A673 (cell line): ENCODE data around the gene ABCC10. TPM values are rescaled to one million over a fixed set of nuclear protein-coding genes. Genes with fewer than 3 reads are reported as not detected.

ENCODE experiments used
- BruUV-seq: library from RNA; stranded (reverse); fragments of 400-500 nt; replicated peaks from 2 replicates; lab custom pipeline; 2021; lab: Mats Ljungman, UMichigan
- CTCF ChIA-PET: fragments of 300-600 bp; sonication (Branson Sonifier 250); formaldehyde crosslinking; loops from one replicate; lab custom pipeline; 2022; ENCODE audit warnings: antibody characterized with exemption; lab: Charles Lee
- POLR2A ChIA-PET: fragments of 300-600 bp; sonication (Branson Sonifier 250); formaldehyde crosslinking; loops from one replicate; lab custom pipeline; 2022; ENCODE audit warnings: antibody characterized with exemption; ENCODE audit not compliant: low non-redundant PET; lab: Charles Lee
- DNase-seq: peaks from one replicate; pipeline ENCODE4 v3.0.0-alpha.2; 2015; ENCODE audit warnings: low spot score
- H3K27ac ChIP-seq: fragments of 200-600 bp; sonication (generic); 2 replicates; pipeline ENCODE4 v1.5.1; 2016; ENCODE audit warnings: mixed run types, low read depth, mild to moderate bottlenecking, mixed read lengths, antibody characterized with exemption, low read length; ENCODE audit not compliant: poor library complexity, severe bottlenecking
- H3K27me3 ChIP-seq: fragments of 200-600 bp; sonication (generic); replicated peaks from 2 replicates; pipeline ENCODE4 v1.6.1; 2017; ENCODE audit warnings: mixed run types, low read depth, mild to moderate bottlenecking, mixed read lengths, antibody characterized with exemption, low read length; ENCODE audit not compliant: insufficient read depth, poor library complexity
- H3K36me3 ChIP-seq: fragments of 200-600 bp; sonication (generic); 2 replicates; pipeline ENCODE4 v1.6.1; 2016; ENCODE audit warnings: mixed run types, mild to moderate bottlenecking, mixed read lengths, antibody characterized with exemption, low read length; ENCODE audit not compliant: insufficient read depth, poor library complexity, severe bottlenecking
- H3K4me1 ChIP-seq: fragments of 200-600 bp; sonication (generic); 2 replicates; pipeline ENCODE4 v1.6.1; 2017; ENCODE audit warnings: mixed run types, mild to moderate bottlenecking, mixed read lengths, antibody characterized with exemption, low read length; ENCODE audit not compliant: insufficient read depth, poor library complexity, severe bottlenecking
- H3K4me3 ChIP-seq: fragments of 200-600 bp; sonication (generic); 2 replicates; pipeline ENCODE4 v1.5.1; 2016; ENCODE audit warnings: low read depth, mixed run types, mild to moderate bottlenecking, mixed read lengths, low read length; ENCODE audit not compliant: poor library complexity, severe bottlenecking
- H3K9me3 ChIP-seq: fragments of 200-600 bp; sonication (generic); 2 replicates; pipeline ENCODE4 v1.6.1; 2016; ENCODE audit warnings: mixed run types, low read depth, mild to moderate bottlenecking, mixed read lengths, antibody characterized with exemption, low read length; ENCODE audit not compliant: poor library complexity, severe bottlenecking
- EZH2 ChIP-seq: fragments of 200-600 bp; sonication (generic); IDR thresholded peaks from 2 replicates; pipeline ENCODE4 v1.6.1; 2017; ENCODE audit warnings: borderline replicate concordance, low read depth, mild to moderate bottlenecking, mixed read lengths, antibody characterized with exemption, low read length; ENCODE audit not compliant: poor library complexity, severe bottlenecking
- intact Hi-C: fragments of 100-400 bp; cut with micrococcal nuclease; formaldehyde crosslinking; loops from one replicate; pipeline ENCODE4 v1.10.0; 2022; ENCODE audit not compliant: unreplicated experiment
- total RNA-seq: library from RNA; stranded (reverse); gene quantifications from 2 replicates; pipeline ENCODE4 v1.2.3, GENCODE V29; 2021
- TF ChIP-seq, protein P1 (sequence below): fragments of 300-800, 200-600 bp; sonication (generic); conservative IDR thresholded peaks from 2 replicates; pipeline ENCODE4 v1.5.1; 2017; ENCODE audit warnings: low read depth, mild to moderate bottlenecking, antibody characterized with exemption, low read length, moderate library complexity, mixed read lengths

ABCC10 gene
- total RNA-seq, 1 experiment from 2014 or later: 46.4 TPM

DNA sequence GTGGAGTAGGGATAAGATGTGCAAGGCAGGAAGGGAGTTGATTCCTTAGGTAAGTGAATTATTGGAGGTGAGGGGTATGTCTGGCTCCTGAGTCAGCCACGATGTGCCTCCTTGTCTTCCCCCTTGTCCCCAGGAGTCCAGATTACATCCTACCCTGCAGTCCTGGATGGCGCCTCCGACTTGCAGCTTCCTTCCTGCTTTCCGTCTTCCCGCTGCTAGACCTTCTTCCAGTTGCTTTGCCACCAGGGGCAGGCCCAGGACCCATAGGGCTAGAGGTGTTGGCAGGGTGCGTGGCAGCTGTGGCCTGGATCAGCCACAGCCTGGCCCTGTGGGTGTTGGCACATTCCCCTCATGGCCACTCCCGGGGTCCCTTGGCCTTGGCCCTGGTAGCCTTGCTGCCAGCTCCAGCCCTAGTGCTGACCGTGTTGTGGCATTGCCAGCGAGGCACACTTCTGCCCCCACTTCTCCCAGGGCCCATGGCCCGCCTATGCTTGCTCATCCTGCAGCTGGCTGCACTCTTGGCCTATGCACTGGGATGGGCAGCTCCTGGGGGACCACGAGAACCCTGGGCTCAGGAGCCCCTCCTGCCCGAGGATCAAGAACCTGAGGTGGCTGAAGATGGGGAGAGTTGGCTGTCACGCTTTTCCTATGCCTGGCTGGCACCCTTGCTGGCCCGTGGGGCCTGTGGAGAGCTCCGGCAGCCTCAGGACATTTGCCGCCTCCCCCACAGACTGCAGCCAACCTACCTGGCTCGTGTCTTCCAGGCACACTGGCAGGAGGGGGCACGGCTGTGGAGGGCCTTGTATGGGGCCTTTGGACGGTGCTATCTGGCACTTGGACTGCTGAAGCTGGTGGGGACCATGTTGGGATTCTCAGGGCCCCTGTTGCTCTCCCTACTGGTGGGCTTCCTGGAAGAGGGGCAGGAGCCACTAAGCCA is 4.9 kb downstream of the ABCC10 start:
- Histone ChIP-seq H3K4me3 (no peak overlapping the region), H3K27ac (no peak overlapping the region), H3K9me3 (no peaks in the 10 kb centered on the region), H3K36me3 (peaks cover 6% of the 10 kb centered on the region), H3K4me1 (peaks cover 5% of the 10 kb centered on the region), H3K27me3 (no peaks in the 10 kb centered on the region)
- DNase-seq: no peak
- CTCF ChIA-PET: no interaction called here
- BruUV-seq: no TSS peak
- TF ChIP-seq EZH2: no peak
- TF ChIP-seq, protein P1, sequence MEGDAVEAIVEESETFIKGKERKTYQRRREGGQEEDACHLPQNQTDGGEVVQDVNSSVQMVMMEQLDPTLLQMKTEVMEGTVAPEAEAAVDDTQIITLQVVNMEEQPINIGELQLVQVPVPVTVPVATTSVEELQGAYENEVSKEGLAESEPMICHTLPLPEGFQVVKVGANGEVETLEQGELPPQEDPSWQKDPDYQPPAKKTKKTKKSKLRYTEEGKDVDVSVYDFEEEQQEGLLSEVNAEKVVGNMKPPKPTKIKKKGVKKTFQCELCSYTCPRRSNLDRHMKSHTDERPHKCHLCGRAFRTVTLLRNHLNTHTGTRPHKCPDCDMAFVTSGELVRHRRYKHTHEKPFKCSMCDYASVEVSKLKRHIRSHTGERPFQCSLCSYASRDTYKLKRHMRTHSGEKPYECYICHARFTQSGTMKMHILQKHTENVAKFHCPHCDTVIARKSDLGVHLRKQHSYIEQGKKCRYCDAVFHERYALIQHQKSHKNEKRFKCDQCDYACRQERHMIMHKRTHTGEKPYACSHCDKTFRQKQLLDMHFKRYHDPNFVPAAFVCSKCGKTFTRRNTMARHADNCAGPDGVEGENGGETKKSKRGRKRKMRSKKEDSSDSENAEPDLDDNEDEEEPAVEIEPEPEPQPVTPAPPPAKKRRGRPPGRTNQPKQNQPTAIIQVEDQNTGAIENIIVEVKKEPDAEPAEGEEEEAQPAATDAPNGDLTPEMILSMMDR: no peak
- POLR2A ChIA-PET: no interaction called here
- intact Hi-C loops: no loop called here

DNA sequence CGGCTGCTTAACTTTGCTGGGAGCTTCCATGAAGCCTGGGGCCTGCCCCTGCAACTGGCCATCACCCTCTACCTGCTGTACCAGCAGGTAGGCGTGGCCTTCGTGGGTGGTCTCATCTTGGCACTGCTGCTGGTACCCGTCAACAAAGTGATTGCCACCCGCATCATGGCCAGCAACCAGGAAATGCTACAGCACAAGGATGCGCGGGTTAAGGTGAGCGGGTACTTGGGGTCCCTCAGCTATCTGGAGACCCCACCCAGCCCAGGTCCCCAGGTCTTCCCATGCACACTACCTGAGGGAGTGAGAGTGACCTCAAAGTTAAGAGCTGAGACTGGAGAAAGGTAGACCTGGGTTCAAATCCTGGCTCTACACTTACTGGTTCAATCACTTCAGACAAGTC is 5.8 kb downstream of the ABCC10 start:
- no peak overlapping the region for H3K4me3 ChIP-seq
- no peak overlapping the region for H3K27ac ChIP-seq
- H3K27me3 ChIP-seq: no peaks in the 10 kb centered on the region
- ChIA-PET POLR2A (interaction anchor here (0.6 kb wide), 1 partner anchor 47 kb away, joined by 3 read pairs; no protein-coding TSS in a partner anchor), CTCF (no interaction called here)
- no peak for TF ChIP-seq EZH2
- TF ChIP-seq, protein P1: no peak
- no peaks in the 10 kb centered on the region for H3K9me3 ChIP-seq
- H3K36me3 ChIP-seq: peaks cover 6% of the 10 kb centered on the region
- no TSS peak for BruUV-seq
- no peak for DNase-seq
- peaks cover 5% of the 10 kb centered on the region for H3K4me1 ChIP-seq
- intact Hi-C loops: no loop called here

DNA sequence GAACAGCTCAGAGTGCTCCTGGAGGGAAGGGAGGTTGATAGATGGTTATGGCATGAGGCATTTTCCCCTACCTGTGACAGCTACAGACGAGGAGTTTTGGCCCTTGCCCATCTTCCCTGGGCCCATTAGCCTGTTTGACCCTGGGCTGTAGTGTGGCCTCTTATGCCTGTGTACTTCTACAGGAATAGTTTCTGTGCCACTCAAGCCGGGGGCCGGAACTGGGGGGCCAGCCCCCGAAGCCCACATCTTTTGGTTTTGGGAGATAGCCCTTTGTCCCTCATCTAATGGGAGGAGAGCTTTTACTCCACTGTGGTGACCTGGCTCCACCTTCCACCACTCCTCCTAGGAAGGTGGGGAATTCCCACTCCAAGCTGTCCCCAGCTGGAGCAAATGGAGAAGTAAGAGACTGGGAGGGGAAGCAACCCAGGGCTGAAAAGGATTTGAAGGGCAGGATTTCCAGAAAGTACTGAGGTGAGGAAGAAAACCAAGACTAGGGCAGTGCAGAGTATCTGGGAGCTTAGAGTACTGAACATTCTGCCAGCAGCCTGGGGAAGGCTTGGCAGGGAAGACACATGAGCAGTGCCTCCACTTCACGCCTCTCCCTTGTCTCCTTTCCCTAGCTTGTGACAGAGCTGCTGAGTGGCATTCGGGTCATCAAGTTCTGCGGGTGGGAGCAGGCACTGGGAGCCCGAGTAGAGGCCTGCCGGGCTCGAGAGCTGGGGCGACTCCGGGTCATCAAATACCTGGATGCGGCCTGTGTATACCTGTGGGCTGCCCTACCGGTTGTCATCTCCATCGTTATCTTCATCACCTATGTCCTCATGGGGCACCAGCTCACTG is 6.9 kb downstream of the ABCC10 start:
- no peak for DNase-seq
- H3K27me3 ChIP-seq: no peaks in the 10 kb centered on the region
- H3K4me3 ChIP-seq: no peak overlapping the region
- intact Hi-C loops: no loop called here
- POLR2A ChIA-PET: interaction anchor here (0.6 kb wide), 1 partner anchor 850 kb away, joined by 4 read pairs; no protein-coding TSS in a partner anchor
- no peak overlapping the region for H3K27ac ChIP-seq
- no peaks in the 10 kb centered on the region for H3K4me1 ChIP-seq
- H3K9me3 ChIP-seq: no peaks in the 10 kb centered on the region
- H3K36me3 ChIP-seq: peaks cover 6% of the 10 kb centered on the region
- CTCF ChIA-PET: interaction anchor here (1.0 kb wide), 1 partner anchor 291 kb away, joined by 3 read pairs; no protein-coding TSS in a partner anchor
- no peak for TF ChIP-seq EZH2
- TF ChIP-seq, protein P1: no peak
- no TSS peak for BruUV-seq
